Tibial nerve (tissue), 4 donors: ENCODE data around the gene TUB. TPM values are rescaled to one million over a fixed set of nuclear protein-coding genes. Genes with fewer than 3 reads are reported as not detected.

Experiments
- DNase-seq, 2 donors: peaks; one replicate each; pipeline ENCODE4 v3.0.0-alpha.2; 2019; ENCODE audit warnings: low spot score in 2 of 2
- H3K27ac ChIP-seq, 4 donors: fragments of 200-600 bp; sonication (generic) in 3 of 4; one replicate each; pipeline ENCODE4 v1.5.1; 2017 to 2019; ENCODE audit warnings: mild to moderate bottlenecking in 1 of 4
- H3K27me3 ChIP-seq, 2 donors: fragments of 200-600 bp; sonication (generic) in 1 of 2; one replicate each; pipeline versions ENCODE4 v1.5.1 to v1.6.0; 2017 to 2019
- H3K36me3 ChIP-seq, 3 donors: fragments of 200-600 bp; sonication (generic); one replicate each; pipeline ENCODE4 v1.5.1; 2018 to 2019
- H3K4me1 ChIP-seq, 4 donors: fragments of 200-600 bp; sonication (generic) in 3 of 4; one replicate each; pipeline ENCODE4 v1.5.1; 2017 to 2019
- H3K4me3 ChIP-seq, 4 donors: fragments of 200-600 bp; sonication (generic) in 3 of 4; one replicate each; pipeline ENCODE4 v1.5.1; 2017 to 2019; ENCODE audit warnings: mild to moderate bottlenecking in 1 of 4, moderate library complexity in 1 of 4
- H3K9me3 ChIP-seq, 4 donors: fragments of 200-600 bp; sonication (generic) in 3 of 4; one replicate each; pipeline ENCODE4 v1.5.1; 2017 to 2019
- CTCF ChIP-seq, 5 experiments: fragments of 200-600 bp in 3 of 5; fragments of 450-650 bp in 2 of 5; sonication (generic) in 3 of 5; IDR thresholded peaks; one replicate each; pipeline ENCODE4 v1.5.1; 2016 to 2019; ENCODE audit warnings: antibody characterized with exemption in 5 of 5, mild to moderate bottlenecking in 3 of 5, moderate library complexity in 2 of 5
- EP300 ChIP-seq, 2 donors: sonication (generic); formaldehyde crosslinking; IDR thresholded peaks; one replicate each; pipeline ENCODE4 v1.6.1; 2017; ENCODE audit warnings: antibody characterized with exemption in 2 of 2, mild to moderate bottlenecking in 1 of 2
- POLR2A ChIP-seq, 2 donors: fragments of 450-650 bp; IDR thresholded peaks; one replicate each; pipeline ENCODE4 v1.6.1; 2017; ENCODE audit warnings: antibody characterized with exemption in 2 of 2, mild to moderate bottlenecking in 2 of 2, moderate library complexity in 2 of 2
- WGBS, 2 donors: methylation state at CpG; one replicate each; pipeline ENCODE4 v1.1.5; 2018; 5-methylcytosine and 5-hydroxymethylcytosine counted together
- total RNA-seq, 4 donors: library from RNA; depleted of rRNA; stranded (reverse); fragments of >200 nt; gene quantifications; one replicate each; pipeline ENCODE4 v1.1.0, GENCODE V29; 2016

Gene TUB
- total RNA-seq, 4 donors from 2014 or later: 9.3 to 14.5 (median 12.5) TPM

GRCh38 chr11:8138526-8138925 lies 57.5 kb downstream of the TUB start:
- no peak overlapping the region for H3K27ac ChIP-seq

GRCh38 chr11:8149726-8150125 lies 68.7 kb downstream of the TUB start:
- H3K9me3 ChIP-seq: no peaks in the 10 kb centered on the region
- H3K4me3 ChIP-seq: no peak overlapping the region
- no peak for TF ChIP-seq EP300 (IDR thresholded peaks at IDR 0.05)
- TF ChIP-seq POLR2A (IDR thresholded peaks at IDR 0.05): no peak
- TF ChIP-seq CTCF (IDR thresholded peaks at IDR 0.05): no peak
- no peaks in the 10 kb centered on the region for H3K36me3 ChIP-seq
- no peaks in the 10 kb centered on the region for H3K27me3 ChIP-seq
- H3K4me1 ChIP-seq: no peaks in the 10 kb centered on the region
- no peak overlapping the region for H3K27ac ChIP-seq
- no peak for DNase-seq
- 82 to 88% methylated on average over 6 of the region's 6 CpGs for WGBS, 2 donors

More at GRCh38 chr11:8138526-8138925, 57.5 kb downstream of the TUB start:
- H3K4me1 ChIP-seq: no peaks in the 10 kb centered on the region
- peaks cover 0 to 25% (median 0%) of the 10 kb centered on the region in 3 donors for H3K36me3 ChIP-seq
- no peak overlapping the region for H3K4me3 ChIP-seq
- 85 to 86% methylated on average over 2 of the region's 2 CpGs for WGBS, 2 donors
- TF ChIP-seq POLR2A (IDR thresholded peaks at IDR 0.05) (no peak), EP300 (IDR thresholded peaks at IDR 0.05) (no peak), CTCF (IDR thresholded peaks at IDR 0.05) (no peak)
- DNase-seq: no peak
- no peaks in the 10 kb centered on the region for H3K27me3 ChIP-seq
- peaks cover 0 to 2% (median 0%) of the 10 kb centered on the region in 4 donors for H3K9me3 ChIP-seq

Other genes starting within 250 kb of the TUB start
- not detected for gene OR10A6, start 149.9 kb upstream of the TUB start, total RNA-seq
- not detected for gene OR10A3, start 139.5 kb upstream of the TUB start, total RNA-seq
- under 1 TPM in 2 of 4 donors, not detected in 2; 0.44 to 0.60 TPM for gene NLRP10, start 115.8 kb upstream of the TUB start, total RNA-seq
- 100 to 1,000 TPM; 144 to 195 (median 162) TPM for gene EIF3F, start 93.9 kb upstream of the TUB start, total RNA-seq
- gene RIC3, start 87.8 kb downstream of the TUB start, total RNA-seq: 10 to 100 TPM; 11.8 to 28.2 (median 18.9) TPM
- not detected for gene LMO1, start 182.7 kb downstream of the TUB start, total RNA-seq